ENCODE data around the gene WDR17. TPM values are rescaled to one million over a fixed set of nuclear protein-coding genes. Genes with fewer than 3 reads are reported as not detected.
A peak's percentile ranks its signal among the peaks of the same experiment; 100 is the strongest.

WDR17 gene
- polyA plus RNA-seq, 1 experiment: 0.10 TPM

- no peak overlapping the region for H3K4me3 ChIP-seq (ENCODE audit: low read depth, low read length)
- H3K27me3 ChIP-seq (ENCODE audit: control insufficient read depth, insufficient read depth, low read length): no peaks in the 10 kb centered on the region
- TF ChIP-seq, protein P1, sequence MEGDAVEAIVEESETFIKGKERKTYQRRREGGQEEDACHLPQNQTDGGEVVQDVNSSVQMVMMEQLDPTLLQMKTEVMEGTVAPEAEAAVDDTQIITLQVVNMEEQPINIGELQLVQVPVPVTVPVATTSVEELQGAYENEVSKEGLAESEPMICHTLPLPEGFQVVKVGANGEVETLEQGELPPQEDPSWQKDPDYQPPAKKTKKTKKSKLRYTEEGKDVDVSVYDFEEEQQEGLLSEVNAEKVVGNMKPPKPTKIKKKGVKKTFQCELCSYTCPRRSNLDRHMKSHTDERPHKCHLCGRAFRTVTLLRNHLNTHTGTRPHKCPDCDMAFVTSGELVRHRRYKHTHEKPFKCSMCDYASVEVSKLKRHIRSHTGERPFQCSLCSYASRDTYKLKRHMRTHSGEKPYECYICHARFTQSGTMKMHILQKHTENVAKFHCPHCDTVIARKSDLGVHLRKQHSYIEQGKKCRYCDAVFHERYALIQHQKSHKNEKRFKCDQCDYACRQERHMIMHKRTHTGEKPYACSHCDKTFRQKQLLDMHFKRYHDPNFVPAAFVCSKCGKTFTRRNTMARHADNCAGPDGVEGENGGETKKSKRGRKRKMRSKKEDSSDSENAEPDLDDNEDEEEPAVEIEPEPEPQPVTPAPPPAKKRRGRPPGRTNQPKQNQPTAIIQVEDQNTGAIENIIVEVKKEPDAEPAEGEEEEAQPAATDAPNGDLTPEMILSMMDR (IDR thresholded peaks at IDR 0.05; ENCODE audit: insufficient read depth, low read depth, low read length): no peak
- DNase-seq (ENCODE audit: low read depth): no peak
- no peaks in the 10 kb centered on the region for H3K36me3 ChIP-seq (ENCODE audit: control insufficient read depth, insufficient read depth, low read length)
- CTCF ChIA-PET: no interaction called here
- POLR2A ChIA-PET: no interaction called here
Measured at GRCh38 chr4:176107695-176108094, 42.1 kb downstream of the WDR17 start.

GRCh38 chr4:176123710-176124407 lies 58.2 kb downstream of the WDR17 start:
- POLR2A ChIA-PET: no interaction called here
- no peaks in the 10 kb centered on the region for H3K36me3 ChIP-seq (ENCODE audit: control insufficient read depth, insufficient read depth, low read length)
- TF ChIP-seq, protein P1 (IDR thresholded peaks at IDR 0.05; ENCODE audit: insufficient read depth, low read depth, low read length): peak; percentile 67
- no peaks in the 10 kb centered on the region for H3K27me3 ChIP-seq (ENCODE audit: control insufficient read depth, insufficient read depth, low read length)
- DNase-seq (ENCODE audit: low read depth): no peak
- CTCF ChIA-PET: interaction anchor here (0.8 to 1.5 kb wide), 6 partner anchors 8 to 219 kb away, joined by 3 to 6 read pairs (median 3); no protein-coding TSS in a partner anchor
- no peak overlapping the region for H3K4me3 ChIP-seq (ENCODE audit: low read depth, low read length)

DNA sequence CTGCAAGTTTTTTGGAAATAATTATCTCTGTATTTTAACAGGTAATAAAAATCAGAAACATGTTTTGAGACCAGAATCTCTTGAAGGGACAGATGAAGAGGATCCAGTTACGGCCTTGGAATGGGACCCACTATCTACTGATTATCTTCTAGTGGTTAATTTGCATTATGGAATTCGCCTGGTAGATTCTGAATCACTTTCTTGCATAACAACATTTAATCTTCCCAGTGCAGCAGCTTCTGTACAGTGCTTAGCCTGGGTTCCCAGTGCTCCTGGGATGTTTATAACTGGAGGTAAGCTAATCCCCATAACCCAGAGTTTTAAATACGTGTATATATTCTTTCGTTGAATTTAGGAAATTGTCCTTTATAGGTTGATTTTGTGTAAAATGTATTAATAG lies 59.4 kb downstream of the WDR17 start:
- H3K27me3 ChIP-seq (ENCODE audit: control insufficient read depth, insufficient read depth, low read length): no peaks in the 10 kb centered on the region
- ChIA-PET CTCF (no interaction called here), POLR2A (interaction anchor here (0.5 to 0.6 kb wide), 2 partner anchors 43 to 213 kb away, joined by 3 read pairs; no protein-coding TSS in a partner anchor)
- no peaks in the 10 kb centered on the region for H3K36me3 ChIP-seq (ENCODE audit: control insufficient read depth, insufficient read depth, low read length)
- TF ChIP-seq, protein P1 (IDR thresholded peaks at IDR 0.05; ENCODE audit: insufficient read depth, low read depth, low read length): no peak
- DNase-seq (ENCODE audit: low read depth): no peak
- no peak overlapping the region for H3K4me3 ChIP-seq (ENCODE audit: low read depth, low read length)

- no peak overlapping the region for H3K4me3 ChIP-seq (ENCODE audit: low read depth, low read length)
- POLR2A ChIA-PET: no interaction called here
- CTCF ChIA-PET: no interaction called here
- DNase-seq (ENCODE audit: low read depth): no peak
- H3K36me3 ChIP-seq (ENCODE audit: control insufficient read depth, insufficient read depth, low read length): no peaks in the 10 kb centered on the region
- TF ChIP-seq, protein P1 (IDR thresholded peaks at IDR 0.05; ENCODE audit: insufficient read depth, low read depth, low read length): no peak
- no peaks in the 10 kb centered on the region for H3K27me3 ChIP-seq (ENCODE audit: control insufficient read depth, insufficient read depth, low read length)
Measured at GRCh38 chr4:176134670-176135069, 69.0 kb downstream of the WDR17 start.

GRCh38 chr4:176137631-176138030 lies 72.0 kb downstream of the WDR17 start:
- H3K27me3 ChIP-seq (ENCODE audit: control insufficient read depth, insufficient read depth, low read length): no peaks in the 10 kb centered on the region
- DNase-seq (ENCODE audit: low read depth): peak; percentile 1
- TF ChIP-seq, protein P1 (IDR thresholded peaks at IDR 0.05; ENCODE audit: insufficient read depth, low read depth, low read length): no peak
- CTCF ChIA-PET: interaction anchor here (1.6 kb wide), 1 partner anchor 14 kb away, joined by 6 read pairs; no protein-coding TSS in a partner anchor
- no peaks in the 10 kb centered on the region for H3K36me3 ChIP-seq (ENCODE audit: control insufficient read depth, insufficient read depth, low read length)
- H3K4me3 ChIP-seq (ENCODE audit: low read depth, low read length): no peak overlapping the region
- POLR2A ChIA-PET: no interaction called here

Data from BJ (cell line).